ENCODE measurements around the gene ST3GAL4. TPM values are rescaled to one million over a fixed set of nuclear protein-coding genes. Genes with fewer than 3 reads are reported as not detected.

Gene ST3GAL4
- total and polyA plus RNA-seq, 9 of the 15 experiments (the other 6 are each of a cell fraction or from before 2014, with no cell fraction given), result 0.27 to 22.9 (median 10.5) TPM

DNA sequence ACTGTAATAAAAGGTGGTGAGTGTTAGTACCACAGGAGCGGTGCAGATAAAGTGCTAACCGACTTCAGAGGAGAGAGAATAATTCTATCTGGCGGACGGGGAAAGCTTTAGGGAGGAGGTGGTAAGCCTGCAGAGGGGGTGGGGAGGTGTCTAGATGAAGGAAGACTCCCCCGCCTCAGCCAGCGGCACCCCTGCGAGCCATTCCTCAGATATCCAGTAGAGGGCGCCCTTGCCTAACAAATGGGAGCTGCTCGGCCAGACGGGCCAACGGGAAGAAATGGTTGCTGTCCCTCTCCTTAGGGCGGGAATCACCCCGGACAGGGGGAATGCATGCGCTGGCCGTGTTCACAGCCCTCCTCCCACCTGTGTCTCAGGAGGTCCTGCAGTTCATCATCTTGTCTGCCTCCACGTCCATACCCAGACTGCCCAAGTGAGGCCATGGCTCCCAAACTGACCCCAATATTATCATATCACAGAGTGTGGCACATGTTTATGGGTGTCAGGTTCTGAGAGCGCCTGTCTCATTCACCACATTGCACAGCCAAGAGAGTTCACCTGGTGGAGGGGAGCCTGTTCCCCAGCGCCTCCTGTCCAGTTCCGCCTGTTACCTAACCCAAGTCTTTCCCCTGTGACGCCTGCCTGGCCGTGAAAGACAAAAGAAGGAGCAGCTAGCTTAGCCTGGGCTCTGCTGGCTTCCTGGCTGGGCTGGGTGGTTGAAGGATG, 85.5 kb downstream of the ST3GAL4 start (continued):
- TF ChIP-seq BCLAF1 (IDR thresholded peaks at IDR 0.05; ENCODE audit: borderline replicate concordance in 1 of 2, control insufficient read depth in 1 of 2, low read depth in 2 of 2, low read length in 1 of 2) (no peak), RBBP5 (IDR thresholded peaks at IDR 0.05; ENCODE audit: borderline replicate concordance, insufficient read depth, low read length, poor library complexity, severe bottlenecking) (no peak), ZNF668 (CRISPR knock-in tag; IDR thresholded peaks at IDR 0.05) (no peak), SMC3 (conservative IDR thresholded peaks at IDR 0.05; ENCODE audit: insufficient read depth, low read depth, low read length) (peak; percentile 86), ASH1L (IDR thresholded peaks at IDR 0.05; ENCODE audit: borderline replicate concordance, low read depth, partially characterized antibody) (no peak), ZNF197 (CRISPR knock-in tag; IDR thresholded peaks at IDR 0.05; ENCODE audit: low read depth) (no peak), SAFB (IDR thresholded peaks at IDR 0.05; ENCODE audit: borderline replicate concordance, low read depth, low read length) (no peak), ZNF511 (CRISPR knock-in tag; IDR thresholded peaks at IDR 0.05) (no peak), ZNF551 (CRISPR knock-in tag; IDR thresholded peaks at IDR 0.05) (no peak), SIX5 (IDR thresholded peaks at IDR 0.05; ENCODE audit: borderline replicate concordance in 1 of 2, insufficient read depth in 1 of 2, low read depth in 1 of 2, low read length in 2 of 2) (no peak), ZSCAN29 (IDR thresholded peaks at IDR 0.05) (no peak), CREM (IDR thresholded peaks at IDR 0.05; ENCODE audit: low read depth) (0 out of 2 replicates have a peak, but pooled peaks have one; percentile 19), PCBP2 (IDR thresholded peaks at IDR 0.05; ENCODE audit: low read depth, low read length, poor library complexity, severe bottlenecking) (no peak), NFE2L1 (tag; IDR thresholded peaks at IDR 0.05; ENCODE audit: borderline replicate concordance, low read depth) (no peak), KHSRP (IDR thresholded peaks at IDR 0.05) (no peak), MCM3 (IDR thresholded peaks at IDR 0.05) (no peak), VEZF1 (CRISPR knock-in tag; IDR thresholded peaks at IDR 0.05) (peak; percentile 51; the same call in 1 of the 2 replicates)
- TF ChIP-seq, protein P1, sequence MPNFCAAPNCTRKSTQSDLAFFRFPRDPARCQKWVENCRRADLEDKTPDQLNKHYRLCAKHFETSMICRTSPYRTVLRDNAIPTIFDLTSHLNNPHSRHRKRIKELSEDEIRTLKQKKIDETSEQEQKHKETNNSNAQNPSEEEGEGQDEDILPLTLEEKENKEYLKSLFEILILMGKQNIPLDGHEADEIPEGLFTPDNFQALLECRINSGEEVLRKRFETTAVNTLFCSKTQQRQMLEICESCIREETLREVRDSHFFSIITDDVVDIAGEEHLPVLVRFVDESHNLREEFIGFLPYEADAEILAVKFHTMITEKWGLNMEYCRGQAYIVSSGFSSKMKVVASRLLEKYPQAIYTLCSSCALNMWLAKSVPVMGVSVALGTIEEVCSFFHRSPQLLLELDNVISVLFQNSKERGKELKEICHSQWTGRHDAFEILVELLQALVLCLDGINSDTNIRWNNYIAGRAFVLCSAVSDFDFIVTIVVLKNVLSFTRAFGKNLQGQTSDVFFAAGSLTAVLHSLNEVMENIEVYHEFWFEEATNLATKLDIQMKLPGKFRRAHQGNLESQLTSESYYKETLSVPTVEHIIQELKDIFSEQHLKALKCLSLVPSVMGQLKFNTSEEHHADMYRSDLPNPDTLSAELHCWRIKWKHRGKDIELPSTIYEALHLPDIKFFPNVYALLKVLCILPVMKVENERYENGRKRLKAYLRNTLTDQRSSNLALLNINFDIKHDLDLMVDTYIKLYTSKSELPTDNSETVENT (CRISPR knock-in tag; IDR thresholded peaks at IDR 0.05), result no peak

Measured in K562 (cell line).